B cell (primary cell): ENCODE data around the gene LIN28B. TPM values are rescaled to one million over a fixed set of nuclear protein-coding genes. Genes with fewer than 3 reads are reported as not detected.

Source experiments
- ATAC-seq: fragments of 200-7000 bp; cut with Tn5 transposase; one replicate; pipeline ENCODE4 v1.10.0; 2021; ENCODE audit warnings: low read depth, mild to moderate bottlenecking, moderate number of reproducible peaks, moderate library complexity
- CTCF ChIA-PET: fragments of 350-600 bp; sonication (Branson Sonifier 250); formaldehyde crosslinking; loops from one replicate; lab custom pipeline; 2021; ENCODE audit warnings: antibody characterized with exemption, inconsistent platforms; lab: Charles Lee
- POLR2A ChIA-PET: fragments of 350-600 bp; sonication (Branson Sonifier 250); formaldehyde crosslinking; loops from one replicate; lab custom pipeline; 2021; ENCODE audit warnings: antibody characterized with exemption; lab: Charles Lee
- DNase-seq: peaks from one replicate; pipeline ENCODE4 v3.0.0; 2013
- H2AFZ ChIP-seq: 2 replicates; pipeline ENCODE4 v1.6.1; 2012; ENCODE audit warnings: mild to moderate bottlenecking, low read depth, low read length; ENCODE audit not compliant: insufficient read depth, poor library complexity, severe bottlenecking
- H3K27ac ChIP-seq, 2 donors: 1 replicate in 1 of 2; 2 replicates in 1 of 2; pipeline ENCODE4 v1.5.1; 2012 to 2013; ENCODE audit warnings: low read length in 2 of 2, mild to moderate bottlenecking in 2 of 2, moderate library complexity in 1 of 2
- H3K27me3 ChIP-seq, 4 experiments: fragments of 200-600 bp in 1 of 4; sonication (generic) in 1 of 4; replicated peaks in 1 of 4; 1 replicate in 2 of 4; 2 replicates in 2 of 4; pipeline versions ENCODE4 v1.6.1 to v1.7.0; 2013 to 2016; ENCODE audit warnings: low read length in 3 of 4, mild to moderate bottlenecking in 2 of 4, mixed read lengths in 1 of 4, moderate library complexity in 1 of 4; ENCODE audit not compliant: insufficient read depth in 4 of 4, control insufficient read depth in 3 of 4; ENCODE audit errors: control extremely low read depth in 1 of 4
- H3K36me3 ChIP-seq, 2 experiments: replicated peaks in 1 of 2; 1 replicate in 1 of 2; 2 replicates in 1 of 2; pipeline versions ENCODE4 v1.6.1 to v1.7.1; 2013; ENCODE audit warnings: low read length in 1 of 2; ENCODE audit not compliant: insufficient read depth in 2 of 2, control insufficient read depth in 1 of 2; ENCODE audit errors: control extremely low read depth in 1 of 2, extremely low read depth in 1 of 2
- H3K4me1 ChIP-seq, 2 donors: fragments of 200-600 bp in 1 of 2; sonication (generic) in 1 of 2; 1 replicate in 1 of 2; 2 replicates in 1 of 2; pipeline versions ENCODE4 v1.5.1 to v1.6.1; 2013 to 2017; ENCODE audit warnings: low read length in 2 of 2; ENCODE audit not compliant: control insufficient read depth in 2 of 2, insufficient read depth in 2 of 2
- H3K4me2 ChIP-seq: replicated peaks from 2 replicates; pipeline ENCODE3; 2012; ENCODE audit warnings: mild to moderate bottlenecking, low read depth, low read length; ENCODE audit not compliant: poor library complexity, severe bottlenecking
- H3K4me3 ChIP-seq, 5 experiments: fragments of 200-600 bp in 1 of 5; sonication (generic) in 1 of 5; 1 replicate in 3 of 5; 2 replicates in 2 of 5; pipeline versions ENCODE4 v1.5.1 to v1.7.0; 2011 to 2016; ENCODE audit warnings: low read length in 4 of 5, mild to moderate bottlenecking in 4 of 5, low read depth in 2 of 5, control low read depth in 1 of 5, moderate library complexity in 1 of 5; ENCODE audit not compliant: insufficient read depth in 1 of 5; ENCODE audit errors: control extremely low read depth in 1 of 5, extremely low read depth in 1 of 5
- H3K79me2 ChIP-seq: fragments of 200-600 bp; sonication (generic); one replicate; pipeline ENCODE4 v1.6.0; 2016; ENCODE audit warnings: low read length; ENCODE audit not compliant: control insufficient read depth, insufficient read depth
- H3K9ac ChIP-seq: fragments of 200-600 bp; sonication (generic); 2 replicates; pipeline ENCODE4 v1.6.1; 2017; ENCODE audit warnings: mild to moderate bottlenecking, low read length, moderate library complexity
- H3K9me3 ChIP-seq, 3 donors: one replicate each; pipeline versions ENCODE4 v1.6.1 to v1.7.1; 2013; ENCODE audit warnings: low read length in 2 of 3; ENCODE audit not compliant: control insufficient read depth in 2 of 3, insufficient read depth in 1 of 3; ENCODE audit errors: control extremely low read depth in 1 of 3
- H4K20me1 ChIP-seq: 2 replicates; pipeline ENCODE4 v1.6.0; 2012; ENCODE audit warnings: mild to moderate bottlenecking, low read length; ENCODE audit not compliant: insufficient read depth, control insufficient read depth, poor library complexity, severe bottlenecking
- H3K27ac Mint-ChIP-seq: one replicate; pipeline ENCODE4 v1.8.0; 2021; ENCODE audit warnings: mixed read lengths
- H3K27me3 Mint-ChIP-seq: one replicate; pipeline ENCODE4 v1.8.0; 2021; ENCODE audit warnings: mixed read lengths
- H3K4me1 Mint-ChIP-seq: one replicate; pipeline ENCODE4 v1.8.0; 2021; ENCODE audit warnings: mixed read lengths
- H3K4me3 Mint-ChIP-seq: one replicate; pipeline ENCODE4 v1.8.0; 2021; ENCODE audit warnings: mixed read lengths
- H3K9me3 Mint-ChIP-seq: one replicate; pipeline ENCODE4 v1.8.0; 2022; ENCODE audit warnings: mixed read lengths; ENCODE audit not compliant: insufficient read depth
- EZH2 ChIP-seq: IDR thresholded peaks from 2 replicates; pipeline ENCODE4 v1.6.1; 2012; ENCODE audit warnings: borderline replicate concordance, low read depth, mild to moderate bottlenecking, moderate library complexity, low read length; ENCODE audit not compliant: insufficient read depth, poor library complexity, severe bottlenecking
- WGBS: methylation state at CpG from one replicate; pipeline ENCODE4 v1.1.5; 2013; ENCODE audit warnings: missing lambda C conversion rate; ENCODE audit not compliant: insufficient coverage; 5-methylcytosine and 5-hydroxymethylcytosine counted together
- intact Hi-C: fragments of 100-400 bp; cut with micrococcal nuclease; formaldehyde crosslinking; loops from one replicate; pipeline ENCODE4 v1.10.0; 2022
- polyA plus RNA-seq: library from polyadenylated mRNA; depleted of rRNA; stranded (reverse); fragments of >200 nt; gene quantifications from 2 replicates; pipeline ENCODE4 v1.2.3, GENCODE V29; 2012
- total RNA-seq, 2 donors: library from RNA; stranded (reverse); fragments of 120-200 nt in 1 of 2; gene quantifications; 1 replicate in 1 of 2; 2 replicates in 1 of 2; pipeline versions ENCODE4 v1.2.3 to v1.2.4, GENCODE V29; 2013 to 2022
- TF ChIP-seq, protein P1 (sequence below): fragments of 200-600 bp; IDR thresholded peaks from one replicate; pipeline ENCODE4 v1.8.0; 2022; ENCODE audit warnings: antibody characterized with exemption, mild to moderate bottlenecking

LIN28B gene
- total and polyA plus RNA-seq, 2 donors (not counting 1 experiment from before 2014, with no cell fraction given), result not detected

DNA sequence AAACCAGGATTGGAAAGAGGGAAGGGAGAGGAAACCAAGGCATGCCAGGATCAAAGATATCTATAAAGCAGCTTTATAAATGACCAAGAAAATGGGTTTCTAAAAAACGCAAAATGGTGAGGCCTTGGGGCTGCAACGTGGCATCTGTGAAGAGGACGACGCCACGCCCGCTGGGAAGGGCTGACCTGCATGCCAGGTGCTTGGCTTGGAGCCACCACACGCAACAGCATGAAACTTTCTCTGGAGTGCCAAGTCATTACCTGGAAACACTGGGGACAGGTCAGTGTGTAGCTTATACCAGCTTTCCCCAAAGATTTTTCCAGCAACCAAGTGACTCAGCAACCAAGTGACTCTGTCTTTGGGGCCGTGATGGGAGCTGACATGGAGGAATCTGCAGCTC is 140.4 kb downstream of the LIN28B start:
- Mint-ChIP-seq H3K9me3 (no peaks in the 10 kb centered on the region), H3K27me3 (peaks cover 3% of the 10 kb centered on the region), H3K4me3 (no peak overlapping the region), H3K4me1 (no peaks in the 10 kb centered on the region), H3K27ac (no peak overlapping the region)
- H3K9me3 ChIP-seq, result no peaks in the 10 kb centered on the region
- H3K4me3 ChIP-seq, result no peak overlapping the region
- H3K79me2 ChIP-seq, result no peaks in the 10 kb centered on the region
- no peaks in the 10 kb centered on the region for H3K36me3 ChIP-seq
- H2AFZ ChIP-seq, result no peak overlapping the region
- H3K27me3 ChIP-seq, result no peaks in the 10 kb centered on the region
- no peaks in the 10 kb centered on the region for H3K4me1 ChIP-seq
- no peak for TF ChIP-seq EZH2
- TF ChIP-seq, protein P1, sequence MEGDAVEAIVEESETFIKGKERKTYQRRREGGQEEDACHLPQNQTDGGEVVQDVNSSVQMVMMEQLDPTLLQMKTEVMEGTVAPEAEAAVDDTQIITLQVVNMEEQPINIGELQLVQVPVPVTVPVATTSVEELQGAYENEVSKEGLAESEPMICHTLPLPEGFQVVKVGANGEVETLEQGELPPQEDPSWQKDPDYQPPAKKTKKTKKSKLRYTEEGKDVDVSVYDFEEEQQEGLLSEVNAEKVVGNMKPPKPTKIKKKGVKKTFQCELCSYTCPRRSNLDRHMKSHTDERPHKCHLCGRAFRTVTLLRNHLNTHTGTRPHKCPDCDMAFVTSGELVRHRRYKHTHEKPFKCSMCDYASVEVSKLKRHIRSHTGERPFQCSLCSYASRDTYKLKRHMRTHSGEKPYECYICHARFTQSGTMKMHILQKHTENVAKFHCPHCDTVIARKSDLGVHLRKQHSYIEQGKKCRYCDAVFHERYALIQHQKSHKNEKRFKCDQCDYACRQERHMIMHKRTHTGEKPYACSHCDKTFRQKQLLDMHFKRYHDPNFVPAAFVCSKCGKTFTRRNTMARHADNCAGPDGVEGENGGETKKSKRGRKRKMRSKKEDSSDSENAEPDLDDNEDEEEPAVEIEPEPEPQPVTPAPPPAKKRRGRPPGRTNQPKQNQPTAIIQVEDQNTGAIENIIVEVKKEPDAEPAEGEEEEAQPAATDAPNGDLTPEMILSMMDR, result no peak
- H4K20me1 ChIP-seq, result no peaks in the 10 kb centered on the region
- no peak for ATAC-seq
- no peak for DNase-seq
- 90% methylated on average over 8 of the region's 8 CpGs for WGBS
- ChIA-PET POLR2A (no interaction called here), CTCF (interaction anchor here (0.8 to 3.8 kb wide), 2 partner anchors 9 to 10 kb away, joined by 3 to 17 read pairs; no protein-coding TSS in a partner anchor)
- intact Hi-C loops, result no loop called here
- H3K9ac ChIP-seq, result no peak overlapping the region
- no peak overlapping the region for H3K4me2 ChIP-seq
- no peak overlapping the region for H3K27ac ChIP-seq

DNA sequence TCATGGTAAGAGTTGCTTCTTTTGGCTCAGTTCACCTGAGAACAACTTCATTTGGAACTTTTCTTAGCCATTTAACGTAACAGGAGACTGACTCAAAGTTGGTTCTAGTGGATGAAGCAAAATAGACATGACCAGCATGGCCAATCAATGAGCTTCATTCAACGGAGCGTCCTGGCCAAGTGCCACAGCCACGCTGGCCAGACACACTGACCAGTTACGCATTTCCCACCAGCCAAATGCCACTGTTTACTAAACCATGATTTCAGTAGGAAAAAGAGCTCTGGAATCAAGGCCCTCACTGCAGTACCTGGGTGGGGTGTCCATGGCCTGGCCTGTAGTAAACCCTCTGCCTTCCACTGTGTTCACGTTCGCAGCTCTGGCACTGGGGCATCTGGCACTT is 142.5 kb downstream of the LIN28B start:
- Histone ChIP-seq H3K4me1 (no peaks in the 10 kb centered on the region), H2AFZ (no peak overlapping the region), H3K27ac (no peak overlapping the region), H3K9me3 (no peaks in the 10 kb centered on the region), H3K36me3 (no peaks in the 10 kb centered on the region), H3K27me3 (peaks cover 0 to 4% (median 0%) of the 10 kb centered on the region in 4 experiments), H3K9ac (no peak overlapping the region), H3K4me2 (no peak overlapping the region), H3K4me3 (no peak overlapping the region), H3K79me2 (no peaks in the 10 kb centered on the region), H4K20me1 (no peaks in the 10 kb centered on the region)
- no peaks in the 10 kb centered on the region for H3K9me3 Mint-ChIP-seq
- no peak overlapping the region for H3K4me3 Mint-ChIP-seq
- H3K4me1 Mint-ChIP-seq, result no peaks in the 10 kb centered on the region
- intact Hi-C loops, result no loop called here
- ChIA-PET CTCF (interaction anchor here (1.4 to 3.8 kb wide), 2 partner anchors 11 to 16 kb away, joined by 3 to 17 read pairs; no protein-coding TSS in a partner anchor), POLR2A (no interaction called here)
- DNase-seq, result no peak
- TF ChIP-seq EZH2, result no peak
- TF ChIP-seq, protein P1, result no peak
- H3K27ac Mint-ChIP-seq, result no peak overlapping the region
- 93% methylated on average over 7 of the region's 7 CpGs for WGBS
- no peak for ATAC-seq
- peaks cover 8% of the 10 kb centered on the region for H3K27me3 Mint-ChIP-seq
